Measurements from ENCODE around the gene PTPN1. TPM values are rescaled to one million over a fixed set of nuclear protein-coding genes. Genes with fewer than 3 reads are reported as not detected.

The PTPN1 gene
- total RNA-seq, 4 donors from 2014 or later = 20.5 to 28.8 (median 24.9) TPM

DNA sequence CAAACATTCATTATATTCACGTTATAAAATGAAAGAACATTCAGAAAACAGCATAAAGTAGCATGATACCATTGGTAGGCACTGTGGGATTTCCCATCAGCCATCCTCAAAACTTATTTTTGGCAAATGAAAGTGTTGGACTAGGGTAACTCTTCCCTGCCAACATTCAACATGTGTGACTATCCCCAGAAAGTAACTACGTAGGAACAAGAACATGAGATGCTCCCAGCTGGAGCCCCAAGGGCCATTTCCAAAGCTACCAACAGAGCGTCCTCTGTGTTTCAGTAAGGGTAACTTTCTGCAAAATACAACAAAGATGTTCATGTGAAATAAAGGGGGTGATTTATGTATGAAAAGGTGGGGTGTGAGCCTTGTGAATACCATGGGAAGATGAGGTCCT is 28.4 kb upstream of the PTPN1 start:
- intact Hi-C loops (cut with DNase I) = no loop called here
- no peak for TF ChIP-seq POLR2A (IDR thresholded peaks at IDR 0.05)
- TF ChIP-seq, protein P1, sequence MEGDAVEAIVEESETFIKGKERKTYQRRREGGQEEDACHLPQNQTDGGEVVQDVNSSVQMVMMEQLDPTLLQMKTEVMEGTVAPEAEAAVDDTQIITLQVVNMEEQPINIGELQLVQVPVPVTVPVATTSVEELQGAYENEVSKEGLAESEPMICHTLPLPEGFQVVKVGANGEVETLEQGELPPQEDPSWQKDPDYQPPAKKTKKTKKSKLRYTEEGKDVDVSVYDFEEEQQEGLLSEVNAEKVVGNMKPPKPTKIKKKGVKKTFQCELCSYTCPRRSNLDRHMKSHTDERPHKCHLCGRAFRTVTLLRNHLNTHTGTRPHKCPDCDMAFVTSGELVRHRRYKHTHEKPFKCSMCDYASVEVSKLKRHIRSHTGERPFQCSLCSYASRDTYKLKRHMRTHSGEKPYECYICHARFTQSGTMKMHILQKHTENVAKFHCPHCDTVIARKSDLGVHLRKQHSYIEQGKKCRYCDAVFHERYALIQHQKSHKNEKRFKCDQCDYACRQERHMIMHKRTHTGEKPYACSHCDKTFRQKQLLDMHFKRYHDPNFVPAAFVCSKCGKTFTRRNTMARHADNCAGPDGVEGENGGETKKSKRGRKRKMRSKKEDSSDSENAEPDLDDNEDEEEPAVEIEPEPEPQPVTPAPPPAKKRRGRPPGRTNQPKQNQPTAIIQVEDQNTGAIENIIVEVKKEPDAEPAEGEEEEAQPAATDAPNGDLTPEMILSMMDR (IDR thresholded peaks at IDR 0.05) = no peak
- H3K36me3 ChIP-seq = no peaks in the 10 kb centered on the region
- peaks cover 0 to 14% of the 10 kb centered on the region in 2 donors for H3K4me1 ChIP-seq
- no peaks in the 10 kb centered on the region for H3K9me3 ChIP-seq
- no peak overlapping the region for H3K27ac ChIP-seq
- no peak for DNase-seq
- H3K27me3 ChIP-seq = no peaks in the 10 kb centered on the region
- 73 to 88% methylated on average over 3 of the region's 3 CpGs for WGBS, 2 donors
- H3K4me3 ChIP-seq (replicated peaks in 1 of 3) = no peak overlapping the region

DNA sequence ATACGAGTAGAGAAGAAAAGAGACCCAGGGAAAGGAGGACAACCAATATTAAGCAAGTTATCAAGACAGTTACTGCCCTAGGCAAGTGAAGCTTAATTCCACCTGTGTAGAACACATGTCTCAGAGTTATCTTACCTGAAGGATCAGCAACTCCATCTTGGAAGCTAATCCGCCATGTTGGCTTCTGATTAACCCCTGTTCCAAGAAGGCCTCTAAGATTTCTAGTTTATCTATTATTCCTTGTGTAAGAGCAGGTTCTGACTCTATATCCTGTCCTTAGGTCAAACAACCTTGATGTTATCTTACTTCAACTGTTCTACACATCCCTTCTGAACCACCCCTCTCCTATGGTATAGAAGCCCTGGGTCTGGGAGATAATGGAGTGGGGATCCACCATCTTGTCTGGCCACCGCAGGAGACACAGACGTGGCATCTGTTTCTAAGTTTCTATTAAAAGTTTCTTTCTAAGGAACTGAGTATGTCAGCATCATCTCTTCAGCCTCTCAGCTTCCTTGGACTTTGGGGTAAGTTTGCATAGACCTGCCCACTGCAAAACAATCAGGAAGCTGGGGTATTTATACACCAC is 27.7 kb upstream of the PTPN1 start:
- Histone ChIP-seq H3K36me3 (no peaks in the 10 kb centered on the region), H3K4me1 (peaks cover 0 to 14% of the 10 kb centered on the region in 2 donors), H3K27ac (no peak overlapping the region), H3K27me3 (no peaks in the 10 kb centered on the region), H3K9me3 (no peaks in the 10 kb centered on the region), H3K4me3 (replicated peaks in 1 of 3) (no peak overlapping the region)
- 88 to 92% methylated on average over 4 of the region's 4 CpGs for WGBS, 2 donors
- TF ChIP-seq POLR2A (IDR thresholded peaks at IDR 0.05) = no peak
- TF ChIP-seq, protein P1 (IDR thresholded peaks at IDR 0.05) = no peak
- intact Hi-C loops (cut with DNase I) = no loop called here
- no peak for DNase-seq

DNA sequence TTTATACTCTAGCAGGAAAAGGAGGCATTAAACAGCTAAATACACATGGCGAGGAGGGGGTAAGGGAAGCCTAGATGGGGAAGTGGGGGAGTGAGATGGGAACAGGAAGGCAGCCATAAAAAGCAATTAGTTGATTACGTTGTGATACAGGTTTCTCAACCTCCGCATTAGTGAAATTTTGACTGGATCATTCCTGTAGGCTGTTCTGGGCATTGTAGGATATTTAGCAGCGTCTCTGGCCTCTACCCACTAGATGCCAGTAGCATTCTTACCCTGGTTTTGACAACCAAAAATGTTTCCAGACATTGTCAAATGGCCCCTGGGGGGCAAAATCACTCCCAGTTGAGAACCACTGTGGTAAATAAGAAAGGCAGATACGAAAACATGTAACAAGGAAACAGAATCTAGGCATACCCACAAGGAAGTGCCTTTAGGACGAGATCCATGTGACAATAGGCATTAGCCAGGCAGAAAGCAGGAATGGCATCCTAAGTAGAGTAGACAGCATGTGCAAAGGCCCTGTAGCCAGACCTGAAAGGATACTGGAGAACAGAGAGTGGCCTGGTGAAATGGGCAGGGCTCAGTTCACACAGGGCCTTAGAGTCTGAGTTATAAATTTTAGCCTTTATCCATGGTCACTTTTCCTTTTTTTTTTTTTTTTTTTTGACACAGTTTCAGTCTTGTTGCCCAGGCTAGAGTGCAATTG is 25.8 kb upstream of the PTPN1 start:
- no peaks in the 10 kb centered on the region for H3K27me3 ChIP-seq
- TF ChIP-seq, protein P1 (IDR thresholded peaks at IDR 0.05) = no peak
- no peak for TF ChIP-seq POLR2A (IDR thresholded peaks at IDR 0.05)
- no peaks in the 10 kb centered on the region for H3K9me3 ChIP-seq
- H3K36me3 ChIP-seq = no peaks in the 10 kb centered on the region
- peaks cover 0 to 14% of the 10 kb centered on the region in 2 donors for H3K4me1 ChIP-seq
- intact Hi-C loops (cut with DNase I) = no loop called here
- H3K27ac ChIP-seq = peak overlapping the region in 2 of 3 donors; percentile 77 to 80
- no peak overlapping the region for H3K4me3 ChIP-seq (replicated peaks in 1 of 3)
- WGBS, 2 donors = 86 to 90% methylated on average over 6 of the region's 6 CpGs
- no peak for DNase-seq

DNA sequence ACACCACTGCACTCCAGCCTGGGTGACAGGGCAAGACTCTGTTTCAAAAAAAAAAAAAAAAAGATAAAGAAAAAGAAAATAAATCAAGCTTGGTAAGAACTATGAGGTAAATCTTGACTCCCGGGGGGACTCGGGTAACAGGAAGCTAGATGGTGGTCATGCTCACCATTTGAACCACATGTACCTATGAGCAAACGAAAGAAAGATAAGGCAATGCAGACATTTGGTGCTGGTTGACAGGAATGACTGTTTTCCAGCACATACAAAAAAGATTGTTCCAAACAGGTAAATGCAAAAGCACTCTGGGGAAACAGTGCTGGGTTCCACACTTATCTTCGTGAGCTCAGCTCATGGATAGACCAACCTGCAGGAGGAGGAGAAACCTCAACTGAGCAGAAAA is 22.8 kb upstream of the PTPN1 start:
- H3K27me3 ChIP-seq = no peaks in the 10 kb centered on the region
- H3K4me3 ChIP-seq (replicated peaks in 1 of 3) = no peak overlapping the region
- no peak for DNase-seq
- H3K9me3 ChIP-seq = no peaks in the 10 kb centered on the region
- peaks cover 0 to 22% of the 10 kb centered on the region in 2 donors for H3K4me1 ChIP-seq
- H3K36me3 ChIP-seq = no peaks in the 10 kb centered on the region
- H3K27ac ChIP-seq = no peak overlapping the region
- TF ChIP-seq, protein P1 (IDR thresholded peaks at IDR 0.05) = no peak
- TF ChIP-seq POLR2A (IDR thresholded peaks at IDR 0.05) = no peak
- 79 to 89% methylated on average over 4 of the region's 4 CpGs for WGBS, 2 donors
- intact Hi-C loops (cut with DNase I) = no loop called here

DNA sequence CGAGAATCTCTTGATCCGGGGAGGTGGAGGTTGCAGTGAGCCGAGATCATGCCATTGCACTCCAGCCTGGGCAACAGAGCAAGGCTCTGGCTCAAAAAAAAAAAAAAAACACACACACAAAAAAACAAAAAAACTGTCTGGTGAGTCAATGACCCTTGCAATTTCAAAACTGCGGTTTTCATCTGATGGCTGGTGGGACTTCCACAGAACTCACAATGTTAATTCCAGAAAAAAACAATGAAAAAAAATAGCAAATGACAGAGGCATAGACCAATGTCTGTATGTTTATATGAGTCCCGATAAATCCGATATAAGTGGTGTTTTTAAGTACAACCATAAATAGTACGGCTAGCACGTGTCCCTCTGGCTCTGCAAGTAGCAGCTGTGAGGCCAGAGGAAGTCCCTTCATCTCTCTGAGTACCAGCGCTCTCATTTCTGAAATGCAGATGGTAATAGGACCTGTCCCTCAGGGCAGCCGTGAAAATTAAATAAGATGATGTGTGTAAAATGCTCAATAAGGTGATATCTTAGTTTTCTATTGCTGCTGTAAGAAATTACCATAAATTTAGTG is 21.9 kb upstream of the PTPN1 start:
- 86 to 88% methylated on average over 10 of the region's 10 CpGs for WGBS, 2 donors
- Histone ChIP-seq H3K9me3 (no peaks in the 10 kb centered on the region), H3K4me3 (replicated peaks in 1 of 3) (no peak overlapping the region), H3K36me3 (no peaks in the 10 kb centered on the region), H3K27ac (no peak overlapping the region), H3K27me3 (no peaks in the 10 kb centered on the region), H3K4me1 (peaks cover 0 to 23% of the 10 kb centered on the region in 2 donors)
- DNase-seq = no peak
- intact Hi-C loops (cut with DNase I) = no loop called here
- no peak for TF ChIP-seq POLR2A (IDR thresholded peaks at IDR 0.05)
- TF ChIP-seq, protein P1 (IDR thresholded peaks at IDR 0.05) = no peak

Data from thyroid gland (tissue), 4 donors.